Fibroblast of lung (primary cell): ENCODE data around the gene PPIP5K1. TPM values are rescaled to one million over a fixed set of nuclear protein-coding genes. Genes with fewer than 3 reads are reported as not detected.

ENCODE experiments used
- DNase-seq, 2 donors: peaks; one replicate each; pipeline versions ENCODE4 v3.0.0 to v3.0.0-alpha.2; 2010; ENCODE audit warnings: low read depth in 2 of 2
- H2AFZ ChIP-seq: 2 replicates; pipeline ENCODE4 v1.5.1; 2012; ENCODE audit warnings: low read length, control low read depth, inconsistent platforms
- H3K27ac ChIP-seq: 2 replicates; pipeline ENCODE4 v1.5.1; 2011; ENCODE audit warnings: low read length, control low read depth; ENCODE audit not compliant: insufficient read depth
- H3K27me3 ChIP-seq: 2 replicates; pipeline ENCODE4 v1.5.1; 2011; ENCODE audit warnings: mild to moderate bottlenecking, low read length; ENCODE audit not compliant: control insufficient read depth, insufficient read depth
- H3K36me3 ChIP-seq: 2 replicates; pipeline ENCODE4 v1.5.1; 2011; ENCODE audit warnings: low read length; ENCODE audit not compliant: control insufficient read depth, insufficient read depth
- H3K4me1 ChIP-seq: 2 replicates; pipeline ENCODE4 v1.5.1; 2011; ENCODE audit warnings: low read length; ENCODE audit not compliant: control insufficient read depth, insufficient read depth; ENCODE audit errors: extremely low read depth
- H3K4me2 ChIP-seq: 2 replicates; pipeline ENCODE4 v1.5.1; 2011; ENCODE audit warnings: low read length, control low read depth; ENCODE audit not compliant: insufficient read depth; ENCODE audit errors: extremely low read depth
- H3K4me3 ChIP-seq, 4 experiments: fragments of 200-600 bp in 1 of 4; sonication (generic) in 1 of 4; replicated peaks in 1 of 4; 2 replicates each; pipeline ENCODE4 v1.5.1; 2011 to 2016; ENCODE audit warnings: low read length in 4 of 4, low read depth in 3 of 4, mild to moderate bottlenecking in 3 of 4, control low read depth in 2 of 4, inconsistent platforms in 1 of 4, mixed read lengths in 1 of 4; ENCODE audit not compliant: insufficient read depth in 1 of 4; ENCODE audit errors: control extremely low read depth in 1 of 4
- H3K79me2 ChIP-seq: 2 replicates; pipeline ENCODE4 v1.5.1; 2012; ENCODE audit warnings: mild to moderate bottlenecking, low read length, inconsistent platforms; ENCODE audit not compliant: control insufficient read depth, insufficient read depth
- H3K9ac ChIP-seq: 2 replicates; pipeline ENCODE4 v1.5.1; 2011; ENCODE audit warnings: mild to moderate bottlenecking, low read length, control low read depth; ENCODE audit not compliant: insufficient read depth
- H3K9me3 ChIP-seq: 2 replicates; pipeline ENCODE4 v1.5.1; 2012; ENCODE audit warnings: low read depth, low read length; ENCODE audit not compliant: control insufficient read depth, insufficient read depth
- H4K20me1 ChIP-seq: 2 replicates; pipeline ENCODE4 v1.5.1; 2011; ENCODE audit warnings: low read length; ENCODE audit not compliant: control insufficient read depth, insufficient read depth; ENCODE audit errors: extremely low read depth
- CTCF ChIP-seq, 2 donors: IDR thresholded peaks in 1 of 2; conservative IDR thresholded peaks in 1 of 2; 1 replicate in 1 of 2; 2 replicates in 1 of 2; pipeline ENCODE4 v1.5.1; 2011 to 2012; ENCODE audit warnings: low read length in 2 of 2, control low read depth in 1 of 2, inconsistent platforms in 1 of 2, low read depth in 1 of 2, mild to moderate bottlenecking in 1 of 2
- EZH2 ChIP-seq: IDR thresholded peaks from 2 replicates; pipeline ENCODE4 v1.5.1; 2012; ENCODE audit warnings: low read length, control low read depth, mild to moderate bottlenecking; ENCODE audit errors: missing control alignments
- polyA plus RNA-seq, 2 donors: library from polyadenylated mRNA; depleted of rRNA in 1 of 2; stranded (reverse) in 1 of 2; unstranded in 1 of 2; fragments of >200 nt; gene quantifications; 2 replicates each; pipeline ENCODE4 v1.2.1, GENCODE V29; 2011 to 2012; ENCODE audit warnings: missing spikeins in 1 of 2
- total RNA-seq: library from RNA; depleted of rRNA; stranded (reverse); fragments of >200 nt; gene quantifications from 2 replicates; pipeline ENCODE4 v1.2.1, GENCODE V29; 2014

The PPIP5K1 gene
- total and polyA plus RNA-seq, 2 donors (not counting 1 experiment from before 2014, with no cell fraction given), result 19.6 to 40.8 TPM

- Histone ChIP-seq H3K4me1 (peaks cover 27% of the 10 kb centered on the region), H2AFZ (no peak overlapping the region)
- no peak for DNase-seq
These were observed 80.9 kb downstream of the PPIP5K1 start for GRCh38 chr15:43508991-43509659.

GRCh38 chr15:43508421-43508820 lies 81.6 kb downstream of the PPIP5K1 start:
- H3K27me3 ChIP-seq, result no peaks in the 10 kb centered on the region
- H4K20me1 ChIP-seq, result no peaks in the 10 kb centered on the region
- H3K9ac ChIP-seq, result no peak overlapping the region
- H3K79me2 ChIP-seq, result no peaks in the 10 kb centered on the region
- H3K4me2 ChIP-seq, result peak overlapping the region; percentile 23
- TF ChIP-seq EZH2 (no peak), CTCF (conservative IDR thresholded peaks at IDR 0.05 in 1 of 2, IDR thresholded peaks at IDR 0.05 in 1 of 2; ENCODE audit: low read depth in 1 of 2, low read length in 2 of 2) (no peak)
- H3K4me3 ChIP-seq, result no peak overlapping the region
- H3K27ac ChIP-seq, result peak overlapping the region; percentile 91
- H3K36me3 ChIP-seq, result no peaks in the 10 kb centered on the region
- H3K9me3 ChIP-seq, result no peaks in the 10 kb centered on the region
- H3K4me1 ChIP-seq, result peaks cover 20% of the 10 kb centered on the region
- DNase-seq, result no peak
- H2AFZ ChIP-seq, result peak overlapping the region; percentile 10

More at GRCh38 chr15:43508991-43509659, 80.9 kb downstream of the PPIP5K1 start:
- Histone ChIP-seq H3K9me3 (no peaks in the 10 kb centered on the region), H3K4me3 (peak overlapping the region in 1 of 4 experiments; percentile 71), H4K20me1 (no peaks in the 10 kb centered on the region), H3K9ac (peak overlapping the region; percentile 27), H3K4me2 (peak overlapping the region; percentile 65), H3K27me3 (no peaks in the 10 kb centered on the region), H3K27ac (peak overlapping the region; percentile 91), H3K79me2 (no peaks in the 10 kb centered on the region), H3K36me3 (no peaks in the 10 kb centered on the region)
- TF ChIP-seq CTCF (conservative IDR thresholded peaks at IDR 0.05 in 1 of 2, IDR thresholded peaks at IDR 0.05 in 1 of 2; ENCODE audit: low read depth in 1 of 2, low read length in 2 of 2) (no peak), EZH2 (no peak)

- TF ChIP-seq EZH2 (no peak), CTCF (conservative IDR thresholded peaks at IDR 0.05 in 1 of 2, IDR thresholded peaks at IDR 0.05 in 1 of 2; ENCODE audit: low read depth in 1 of 2, low read length in 2 of 2) (no peak)
- H3K9ac ChIP-seq, result no peak overlapping the region
- H3K4me3 ChIP-seq, result no peak overlapping the region
- no peaks in the 10 kb centered on the region for H3K9me3 ChIP-seq
- H4K20me1 ChIP-seq, result no peaks in the 10 kb centered on the region
- peak; percentile 72 to 81 for DNase-seq
- no peaks in the 10 kb centered on the region for H3K27me3 ChIP-seq
- H3K79me2 ChIP-seq, result no peaks in the 10 kb centered on the region
- H3K36me3 ChIP-seq, result no peaks in the 10 kb centered on the region
- no peak overlapping the region for H3K4me2 ChIP-seq
- H3K27ac ChIP-seq, result no peak overlapping the region
- no peak overlapping the region for H2AFZ ChIP-seq
- H3K4me1 ChIP-seq, result peaks cover 6% of the 10 kb centered on the region
These were observed 84.3 kb downstream of the PPIP5K1 start for GRCh38 chr15:43505738-43506137.
